Measurements from ENCODE around the gene SYMPK.

- no peak for TF ChIP-seq CTCF (tag by site-specific recombination; IDR thresholded peaks at IDR 0.05)
- TF ChIP-seq, protein P1, sequence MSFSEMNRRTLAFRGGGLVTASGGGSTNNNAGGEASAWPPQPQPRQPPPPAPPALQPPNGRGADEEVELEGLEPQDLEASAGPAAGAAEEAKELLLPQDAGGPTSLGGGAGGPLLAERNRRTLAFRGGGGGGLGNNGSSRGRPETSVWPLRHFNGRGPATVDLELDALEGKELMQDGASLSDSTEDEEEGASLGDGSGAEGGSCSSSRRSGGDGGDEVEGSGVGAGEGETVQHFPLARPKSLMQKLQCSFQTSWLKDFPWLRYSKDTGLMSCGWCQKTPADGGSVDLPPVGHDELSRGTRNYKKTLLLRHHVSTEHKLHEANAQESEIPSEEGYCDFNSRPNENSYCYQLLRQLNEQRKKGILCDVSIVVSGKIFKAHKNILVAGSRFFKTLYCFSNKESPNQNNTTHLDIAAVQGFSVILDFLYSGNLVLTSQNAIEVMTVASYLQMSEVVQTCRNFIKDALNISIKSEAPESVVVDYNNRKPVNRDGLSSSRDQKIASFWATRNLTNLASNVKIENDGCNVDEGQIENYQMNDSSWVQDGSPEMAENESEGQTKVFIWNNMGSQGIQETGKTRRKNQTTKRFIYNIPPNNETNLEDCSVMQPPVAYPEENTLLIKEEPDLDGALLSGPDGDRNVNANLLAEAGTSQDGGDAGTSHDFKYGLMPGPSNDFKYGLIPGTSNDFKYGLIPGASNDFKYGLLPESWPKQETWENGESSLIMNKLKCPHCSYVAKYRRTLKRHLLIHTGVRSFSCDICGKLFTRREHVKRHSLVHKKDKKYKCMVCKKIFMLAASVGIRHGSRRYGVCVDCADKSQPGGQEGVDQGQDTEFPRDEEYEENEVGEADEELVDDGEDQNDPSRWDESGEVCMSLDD (tag by site-specific recombination; IDR thresholded peaks at IDR 0.05), result no peak
Measured at GRCh38 chr19:45897261-45897812, 34.4 kb upstream of the SYMPK start.

Measured in HEK293 (cell line).